ENCODE results near the gene GCK. TPM values are rescaled to one million over a fixed set of nuclear protein-coding genes. Genes with fewer than 3 reads are reported as not detected.

GCK gene
- total and polyA plus RNA-seq, 2 of the 13 experiments (the other 11 are each of a cell fraction or from before 2014, with no cell fraction given) = not detected

DNA sequence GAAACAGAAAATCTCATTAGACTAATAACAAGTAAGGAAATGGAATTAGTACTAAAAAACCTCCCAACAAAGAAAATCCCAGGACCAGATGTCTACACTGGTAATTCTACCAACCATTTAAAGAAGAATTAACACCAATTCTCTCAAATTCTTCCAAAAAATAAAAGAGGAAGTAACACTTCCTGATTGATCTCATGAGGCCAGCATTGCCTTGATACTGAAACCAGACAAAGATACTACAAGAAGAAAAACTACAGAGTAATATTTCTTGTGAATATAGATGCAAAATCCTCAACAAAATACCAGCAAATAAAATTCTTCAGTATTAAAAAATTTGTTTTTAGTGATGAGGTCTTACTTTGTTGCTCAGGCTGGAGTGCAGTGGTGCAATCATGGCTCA lies 21.3 kb downstream of the GCK start (continued):
- no peak for TF ChIP-seq ZFP36L1 (CRISPR knock-in tag; IDR thresholded peaks at IDR 0.05)
- TF ChIP-seq, protein P1, sequence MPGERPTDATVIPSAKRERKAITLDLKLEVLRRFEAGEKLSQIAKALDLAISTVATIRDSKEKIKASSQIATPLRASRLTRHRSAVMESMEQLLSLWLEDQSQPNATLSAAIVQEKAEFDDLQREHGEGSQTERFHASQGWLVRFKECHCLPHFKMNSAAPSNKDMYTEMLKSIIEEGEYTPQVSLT (CRISPR knock-in tag; IDR thresholded peaks at IDR 0.05; ENCODE audit: borderline replicate concordance, low read depth) = no peak

DNA sequence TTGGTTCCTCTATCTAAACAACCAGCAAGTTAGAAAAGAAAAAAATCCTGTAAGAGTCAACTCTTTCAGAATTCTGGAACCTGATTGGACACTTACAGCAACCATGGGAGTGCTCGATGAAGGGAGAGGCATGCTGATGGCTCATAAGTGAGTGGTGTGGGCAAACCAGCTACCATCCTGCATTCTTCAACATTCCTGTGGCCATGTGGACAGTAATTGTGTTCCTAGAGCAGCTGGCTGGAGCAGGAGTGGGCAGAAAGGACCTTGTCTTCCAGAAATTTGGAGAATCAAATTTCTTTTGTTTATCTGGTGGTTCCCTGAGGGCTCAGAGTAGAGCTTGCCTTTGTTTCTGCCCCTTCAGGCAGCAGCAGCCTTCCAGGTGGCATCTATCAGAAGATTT lies 25.6 kb downstream of the GCK start:
- no peaks in the 10 kb centered on the region; a peak in 1 of 5 replicates for H3K27me3 ChIP-seq (ENCODE audit: control insufficient read depth in 1 of 2, insufficient read depth in 2 of 2, low read length in 2 of 2)
- no peak overlapping the region for H3K9ac ChIP-seq (ENCODE audit: insufficient read depth, low read depth, low read length)
- no TSS peak for BruUV-seq (replicated peaks)
- no peak overlapping the region for H3K4me2 ChIP-seq (ENCODE audit: low read depth, low read length)
- H4K20me1 ChIP-seq (ENCODE audit: insufficient read depth, low read length) = no peaks in the 10 kb centered on the region
- POLR2A ChIA-PET = no interaction called here
- no peak for ATAC-seq
- CTCF ChIA-PET (ENCODE audit: low intra/inter-chr PET ratio, low total read pairs) = no interaction called here
- H2AFZ ChIP-seq (ENCODE audit: low read length) = no peak overlapping the region
- no peaks in the 10 kb centered on the region for H3K79me2 ChIP-seq (ENCODE audit: insufficient read depth, low read length)
- H3K4me1 ChIP-seq (ENCODE audit: insufficient read depth, low read length) = no peaks in the 10 kb centered on the region
- TF ChIP-seq, protein P2, sequence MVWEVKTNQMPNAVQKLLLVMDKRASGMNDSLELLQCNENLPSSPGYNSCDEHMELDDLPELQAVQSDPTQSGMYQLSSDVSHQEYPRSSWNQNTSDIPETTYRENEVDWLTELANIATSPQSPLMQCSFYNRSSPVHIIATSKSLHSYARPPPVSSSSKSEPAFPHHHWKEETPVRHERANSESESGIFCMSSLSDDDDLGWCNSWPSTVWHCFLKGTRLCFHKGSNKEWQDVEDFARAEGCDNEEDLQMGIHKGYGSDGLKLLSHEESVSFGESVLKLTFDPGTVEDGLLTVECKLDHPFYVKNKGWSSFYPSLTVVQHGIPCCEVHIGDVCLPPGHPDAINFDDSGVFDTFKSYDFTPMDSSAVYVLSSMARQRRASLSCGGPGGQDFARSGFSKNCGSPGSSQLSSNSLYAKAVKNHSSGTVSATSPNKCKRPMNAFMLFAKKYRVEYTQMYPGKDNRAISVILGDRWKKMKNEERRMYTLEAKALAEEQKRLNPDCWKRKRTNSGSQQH (CRISPR knock-in tag; IDR thresholded peaks at IDR 0.05; ENCODE audit: low read depth) = no peak
- TF ChIP-seq, protein P3, sequence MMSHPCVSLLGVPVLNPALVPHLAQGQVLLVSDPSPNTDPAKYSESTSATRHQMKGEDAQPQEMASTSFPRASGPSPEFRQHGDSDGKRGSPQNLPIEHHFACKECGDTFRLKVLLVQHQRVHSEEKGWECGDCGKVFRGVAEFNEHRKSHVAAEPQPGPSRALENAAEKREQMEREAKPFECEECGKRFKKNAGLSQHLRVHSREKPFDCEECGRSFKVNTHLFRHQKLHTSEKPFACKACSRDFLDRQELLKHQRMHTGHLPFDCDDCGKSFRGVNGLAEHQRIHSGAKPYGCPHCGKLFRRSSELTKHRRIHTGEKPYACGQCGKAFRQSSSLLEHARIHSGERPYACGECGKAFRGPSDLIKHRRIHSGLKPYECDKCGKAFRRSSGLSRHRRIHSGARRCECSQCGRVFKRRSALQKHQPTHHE (CRISPR knock-in tag; IDR thresholded peaks at IDR 0.05; ENCODE audit: borderline replicate concordance) = no peak
- no peak for TF ChIP-seq SSRP1 (CRISPR knock-in tag; IDR thresholded peaks at IDR 0.05)
- intact Hi-C loops (cut with micrococcal nuclease; ENCODE audit: unreplicated experiment) = no loop called here
- no peak for FAIRE-seq
- H3K4me3 ChIP-seq (replicated peaks in 1 of 3; ENCODE audit: insufficient read depth in 1 of 3, low read depth in 2 of 3, low read length in 3 of 3) = no peak overlapping the region
- no peak overlapping the region for H3K27ac ChIP-seq (ENCODE audit: extremely low read length, insufficient read depth, low read length)
- H3K9me3 ChIP-seq (ENCODE audit: low read length) = no peaks in the 10 kb centered on the region
- DNase-seq (ENCODE audit: low spot score) = no peak
- in situ Hi-C loops (cut with HindIII; ENCODE audit: extremely low pct_ligation_motif_present, low pct_unique_long_range_greater_than_20kb) = no loop called here
- WGBS (ENCODE audit: low lambda C conversion rate) = 0% methylated on average over 1 of the region's 1 CpG
- no peaks in the 10 kb centered on the region for H3K36me3 ChIP-seq (replicated peaks in 1 of 2; ENCODE audit: control insufficient read depth in 1 of 2, insufficient read depth in 2 of 2, low read length in 2 of 2)

All from HepG2 (cell line).